Stomach smooth muscle (tissue), 2 donors: ENCODE data around the gene TAF11L2.
"Not testable (repeated sequence)": the region's sequence is repeated elsewhere in the genome, so short reads cannot be mapped to it uniquely, and the experiment has no call there.

ENCODE experiments used
- H3K27ac ChIP-seq: one replicate; pipeline ENCODE4 v1.7.0; 2013; ENCODE audit warnings: mild to moderate bottlenecking, low read length, inconsistent platforms
- H3K27me3 ChIP-seq, 2 donors: one replicate each; pipeline ENCODE4 v1.7.0; 2013; ENCODE audit warnings: low read length in 2 of 2; ENCODE audit not compliant: insufficient read depth in 2 of 2, control insufficient read depth in 1 of 2
- H3K36me3 ChIP-seq, 2 donors: one replicate each; pipeline ENCODE4 v1.7.0; 2013; ENCODE audit warnings: low read length in 2 of 2; ENCODE audit not compliant: control insufficient read depth in 2 of 2, insufficient read depth in 2 of 2
- H3K4me1 ChIP-seq: one replicate; pipeline ENCODE4 v1.7.0; 2013; ENCODE audit warnings: low read length; ENCODE audit not compliant: control insufficient read depth, insufficient read depth
- H3K4me3 ChIP-seq, 2 donors: one replicate each; pipeline ENCODE4 v1.7.0; 2013; ENCODE audit warnings: low read length in 2 of 2
- H3K9ac ChIP-seq, 2 donors: one replicate each; pipeline ENCODE4 v1.7.0; 2013; ENCODE audit warnings: low read length in 2 of 2, mild to moderate bottlenecking in 1 of 2
- H3K9me3 ChIP-seq, 2 donors: one replicate each; pipeline ENCODE4 v1.7.0; 2013; ENCODE audit warnings: low read length in 2 of 2; ENCODE audit not compliant: control insufficient read depth in 2 of 2
- donor health status: healthy.
- donor health status: Pancreatic carcinoma.

The TAF11L2 gene

GRCh38 chr5:17482790-17483189 is 15.2 kb upstream of the TAF11L2 start:
- H3K4me1 ChIP-seq = no peaks in the 10 kb centered on the region
- no peak overlapping the region for H3K27ac ChIP-seq
- no peaks in the 10 kb centered on the region for H3K36me3 ChIP-seq
- no peaks in the 10 kb centered on the region for H3K9me3 ChIP-seq
- H3K4me3 ChIP-seq = no peak overlapping the region
- H3K27me3 ChIP-seq = no peaks in the 10 kb centered on the region
- H3K9ac ChIP-seq = no peak overlapping the region

GRCh38 chr5:17486464-17487173 is 11.4 kb upstream of the TAF11L2 start:
- H3K27me3 ChIP-seq, H3K4me1 ChIP-seq, H3K4me3 ChIP-seq, H3K36me3 ChIP-seq, H3K27ac ChIP-seq, H3K9ac ChIP-seq, H3K9me3 ChIP-seq: not testable (repeated sequence)

GRCh38 chr5:17487174-17487512 is 10.9 kb upstream of the TAF11L2 start:
- H3K27me3 ChIP-seq = no peaks in the 10 kb centered on the region
- H3K27ac ChIP-seq = no peak overlapping the region
- H3K9ac ChIP-seq = no peak overlapping the region
- H3K9me3 ChIP-seq = no peaks in the 10 kb centered on the region
- no peaks in the 10 kb centered on the region for H3K4me1 ChIP-seq
- no peaks in the 10 kb centered on the region for H3K36me3 ChIP-seq
- H3K4me3 ChIP-seq = no peak overlapping the region

GRCh38 chr5:17491257-17491656 is 6.8 kb upstream of the TAF11L2 start:
- H3K36me3 ChIP-seq, H3K9ac ChIP-seq, H3K4me3 ChIP-seq, H3K9me3 ChIP-seq, H3K27me3 ChIP-seq, H3K4me1 ChIP-seq, H3K27ac ChIP-seq: not testable (repeated sequence)

GRCh38 chr5:17492770-17493169 is 5.3 kb upstream of the TAF11L2 start:
- H3K4me1 ChIP-seq = no peaks in the 10 kb centered on the region
- H3K36me3 ChIP-seq = no peaks in the 10 kb centered on the region
- no peaks in the 10 kb centered on the region for H3K27me3 ChIP-seq
- H3K9me3 ChIP-seq = no peaks in the 10 kb centered on the region
- no peak overlapping the region for H3K9ac ChIP-seq
- no peak overlapping the region for H3K4me3 ChIP-seq
- H3K27ac ChIP-seq = no peak overlapping the region

- H3K9ac ChIP-seq = no peak overlapping the region
- no peaks in the 10 kb centered on the region for H3K9me3 ChIP-seq
- H3K27me3 ChIP-seq = no peaks in the 10 kb centered on the region
- no peaks in the 10 kb centered on the region for H3K4me1 ChIP-seq
- no peak overlapping the region for H3K27ac ChIP-seq
- no peaks in the 10 kb centered on the region for H3K36me3 ChIP-seq
- no peak overlapping the region for H3K4me3 ChIP-seq
Observed at GRCh38 chr5:17497446-17497845, 585 bp upstream of the TAF11L2 start.

- Histone ChIP-seq H3K4me3 (no peak overlapping the region), H3K27me3 (peaks cover 0 to 2% of the 10 kb centered on the region in 2 donors), H3K27ac (no peak overlapping the region), H3K4me1 (no peaks in the 10 kb centered on the region), H3K36me3 (no peaks in the 10 kb centered on the region), H3K9me3 (no peaks in the 10 kb centered on the region), H3K9ac (no peak overlapping the region)
Observed at GRCh38 chr5:17511775-17512325, 13.8 kb downstream of the TAF11L2 start.

- not testable (repeated sequence) for H3K36me3 ChIP-seq, H3K27me3 ChIP-seq, H3K9me3 ChIP-seq, H3K9ac ChIP-seq, H3K27ac ChIP-seq, H3K4me1 ChIP-seq, H3K4me3 ChIP-seq
Observed at GRCh38 chr5:17517526-17517925, 19.5 kb downstream of the TAF11L2 start.

- H3K4me3 ChIP-seq, H3K27ac ChIP-seq, H3K27me3 ChIP-seq, H3K4me1 ChIP-seq, H3K36me3 ChIP-seq, H3K9ac ChIP-seq, H3K9me3 ChIP-seq: not testable (repeated sequence)
Observed at GRCh38 chr5:17518067-17518466, 20.0 kb downstream of the TAF11L2 start, which contains the start of gene TAF11L3. Gene TAF11L3 (plus strand): TSS chr5:17518367.

- H3K9ac ChIP-seq, H3K9me3 ChIP-seq: not testable (repeated sequence)
Observed at GRCh38 chr5:17519508-17519907, 21.5 kb downstream of the TAF11L2 start.

GRCh38 chr5:17521501-17521900 is 23.5 kb downstream of the TAF11L2 start, which contains the start of gene TAF11L4:
Gene TAF11L4 (plus strand): TSS chr5:17521801.
- not testable (repeated sequence) for H3K27ac ChIP-seq, H3K27me3 ChIP-seq, H3K9ac ChIP-seq, H3K4me3 ChIP-seq, H3K36me3 ChIP-seq, H3K4me1 ChIP-seq, H3K9me3 ChIP-seq

More at GRCh38 chr5:17519508-17519907, 21.5 kb downstream of the TAF11L2 start:
- not testable (repeated sequence) for H3K27ac ChIP-seq, H3K27me3 ChIP-seq, H3K36me3 ChIP-seq, H3K4me1 ChIP-seq, H3K4me3 ChIP-seq
